HepG2 (cell line): ENCODE data around the gene SLC25A5. TPM values are rescaled to one million over a fixed set of nuclear protein-coding genes. Genes with fewer than 3 reads are reported as not detected.

Source experiments
- ATAC-seq: fragments of 200-7000 bp; cut with Tn5 transposase; 3 replicates; pipeline ENCODE4 v1.9.1; 2020; ENCODE audit warnings: mild to moderate bottlenecking, moderate library complexity
- BruUV-seq: library from RNA; stranded (reverse); fragments of 400-500 nt; replicated peaks from 2 replicates; lab custom pipeline; 2021; lab: Mats Ljungman, UMichigan
- CTCF ChIA-PET: fragments of 300-600 bp; formaldehyde crosslinking; extraction: SDS; loops from one replicate; lab custom pipeline; 2021; ENCODE audit warnings: low total read pairs, inconsistent platforms, low intra/inter-chr PET ratio; lab: Yijun Ruan, JAX
- POLR2A ChIA-PET: fragments of 350-600 bp; sonication (Branson Sonifier 250); formaldehyde crosslinking; loops from one replicate; lab custom pipeline; 2020; ENCODE audit warnings: antibody characterized with exemption, inconsistent platforms; lab: Yijun Ruan, JAX
- DNase-seq: peaks from one replicate; pipeline ENCODE4 v3.0.0-alpha.2; 2015; ENCODE audit warnings: low spot score
- FAIRE-seq: peaks from 3 replicates; lab custom pipeline; 2011; peaks lifted over from hg19 to GRCh38; lab: Jason Lieb, UNC
- H2AFZ ChIP-seq: one replicate; pipeline ENCODE4 v1.6.1; 2011; ENCODE audit warnings: low read length, inconsistent platforms
- H3K27ac ChIP-seq: fragments of 300-600 bp; 3 replicates; pipeline ENCODE4 v1.8.0; 2011; ENCODE audit warnings: mixed run types, mild to moderate bottlenecking, mixed read lengths, low read length, inconsistent platforms; ENCODE audit not compliant: insufficient read depth; ENCODE audit errors: extremely low read length
- H3K27me3 ChIP-seq, 2 experiments: fragments of 200-600 bp in 1 of 2; 2 replicates in 1 of 2; 3 replicates in 1 of 2; pipeline versions ENCODE4 v1.6.0 to v1.8.0; 2011; ENCODE audit warnings: low read length in 2 of 2, mild to moderate bottlenecking in 2 of 2, moderate library complexity in 2 of 2, inconsistent platforms in 1 of 2; ENCODE audit not compliant: insufficient read depth in 2 of 2, control insufficient read depth in 1 of 2
- H3K36me3 ChIP-seq, 2 experiments: fragments of 200-600 bp in 1 of 2; replicated peaks in 1 of 2; 2 replicates in 1 of 2; 3 replicates in 1 of 2; pipeline versions ENCODE4 v1.5.1 to v1.8.0; 2011; ENCODE audit warnings: low read length in 2 of 2, inconsistent platforms in 1 of 2; ENCODE audit not compliant: insufficient read depth in 2 of 2, control insufficient read depth in 1 of 2
- H3K4me1 ChIP-seq: 2 replicates; pipeline ENCODE4 v1.5.1; 2012; ENCODE audit warnings: low read length, inconsistent platforms; ENCODE audit not compliant: insufficient read depth
- H3K4me2 ChIP-seq: 2 replicates; pipeline ENCODE4 v1.6.0; 2011; ENCODE audit warnings: low read depth, low read length, inconsistent platforms
- H3K4me3 ChIP-seq, 3 experiments: fragments of 200-600 bp in 1 of 3; sonication (generic), shearing (Covaris generic) in 1 of 3; replicated peaks in 1 of 3; 2 replicates each; pipeline ENCODE4 v1.5.1; 2011 to 2016; ENCODE audit warnings: low read length in 3 of 3, inconsistent platforms in 2 of 3, low read depth in 2 of 3, mild to moderate bottlenecking in 2 of 3, control low read depth in 1 of 3, mixed read lengths in 1 of 3; ENCODE audit not compliant: insufficient read depth in 1 of 3
- H3K79me2 ChIP-seq: one replicate; pipeline ENCODE4 v1.6.1; 2011; ENCODE audit warnings: low read length, inconsistent platforms; ENCODE audit not compliant: insufficient read depth
- H3K9ac ChIP-seq: 2 replicates; pipeline ENCODE4 v1.6.0; 2011; ENCODE audit warnings: mild to moderate bottlenecking, low read depth, low read length, inconsistent platforms; ENCODE audit not compliant: insufficient read depth
- H3K9me3 ChIP-seq: 2 replicates; pipeline ENCODE4 v1.5.1; 2012; ENCODE audit warnings: mild to moderate bottlenecking, low read length
- H4K20me1 ChIP-seq: 2 replicates; pipeline ENCODE4 v1.6.0; 2011; ENCODE audit warnings: inconsistent platforms, mild to moderate bottlenecking, low read length, moderate library complexity; ENCODE audit not compliant: insufficient read depth
- HNF4G ChIP-seq, 2 experiments: sonication (generic) in 1 of 2; formaldehyde crosslinking in 1 of 2; IDR thresholded peaks; 2 replicates each; pipeline versions ENCODE4 v1.4.0 to v1.6.1; 2011 to 2020; ENCODE audit warnings: borderline replicate concordance in 2 of 2, low read depth in 2 of 2, mild to moderate bottlenecking in 2 of 2, low read length in 1 of 2, missing genetic modification reagents in 1 of 2, moderate library complexity in 1 of 2
- SMC3 ChIP-seq: IDR thresholded peaks from 2 replicates; pipeline ENCODE4 v1.6.1; 2011; ENCODE audit warnings: low read length, improper control_type of control experiment
- ZNF10 ChIP-seq: sonication (generic); formaldehyde crosslinking; IDR thresholded peaks from 2 replicates; pipeline ENCODE4 v1.4.0; 2020; ENCODE audit warnings: mild to moderate bottlenecking, low read depth, missing genetic modification reagents, borderline replicate concordance
- ZNF121 ChIP-seq: sonication (generic); formaldehyde crosslinking; IDR thresholded peaks from 2 replicates; pipeline ENCODE4 v1.5.0; 2020; ENCODE audit warnings: mild to moderate bottlenecking, missing genetic modification reagents
- ZNF382 ChIP-seq: sonication (generic); formaldehyde crosslinking; IDR thresholded peaks from 2 replicates; pipeline ENCODE4 v1.5.0; 2020; ENCODE audit warnings: missing genetic modification reagents, mild to moderate bottlenecking, borderline replicate concordance
- ZNF562 ChIP-seq: sonication (generic); formaldehyde crosslinking; IDR thresholded peaks from 2 replicates; pipeline ENCODE4 v1.8.0; 2022; ENCODE audit warnings: missing genetic modification reagents, borderline replicate concordance
- ZNF788 ChIP-seq: sonication (generic); formaldehyde crosslinking; IDR thresholded peaks from 2 replicates; pipeline ENCODE4 v1.5.0; 2020; ENCODE audit warnings: mild to moderate bottlenecking, missing genetic modification reagents, borderline replicate concordance
- WGBS: methylation state at CpG from one replicate; pipeline ENCODE4 v1.1.6; 2017; ENCODE audit warnings: low lambda C conversion rate; 5-methylcytosine and 5-hydroxymethylcytosine counted together
- in situ Hi-C: cut with HindIII; loops from 2 replicates; pipeline ENCODE4 v1.10.0; 2017; ENCODE audit warnings: low pct_unique_long_range_greater_than_20kb; ENCODE audit not compliant: extremely low pct_ligation_motif_present
- intact Hi-C: fragments of 100-400 bp; cut with micrococcal nuclease; formaldehyde crosslinking; loops from one replicate; pipeline ENCODE4 v1.10.0; 2022; ENCODE audit not compliant: unreplicated experiment
- polyA plus RNA-seq, 8 experiments: library from polyadenylated mRNA; depleted of rRNA in 3 of 8; stranded (reverse) in 7 of 8; unstranded in 1 of 8; fragments of >200 nt; fragmentation: Illumina TruSeq in 4 of 8; extraction: Trizol in 4 of 8; gene quantifications; 2 replicates each; pipeline versions ENCODE4 v1.2.1 to v1.2.3, GENCODE V29; 2011 to 2016; ENCODE audit warnings: low read depth in 4 of 8, missing spikeins in 1 of 8, mixed read lengths in 1 of 8; ENCODE audit not compliant: insufficient read depth in 1 of 8
- total RNA-seq, 5 experiments: library from RNA; depleted of rRNA; stranded (reverse); fragments of >200 nt; fragmentation: Illumina TruSeq; extraction: Trizol; gene quantifications; 2 replicates each; pipeline ENCODE4 v1.2.3, GENCODE V29; 2016; ENCODE audit warnings: low read depth in 1 of 5
- TF ChIP-seq, protein P1 (sequence below): sonication (generic); formaldehyde crosslinking; IDR thresholded peaks from 2 replicates; pipeline ENCODE4 v1.4.0; 2020; ENCODE audit warnings: missing genetic modification reagents, mild to moderate bottlenecking, borderline replicate concordance
- TF ChIP-seq, protein P2 (sequence below): sonication (generic); formaldehyde crosslinking; IDR thresholded peaks from 2 replicates; pipeline ENCODE4 v1.5.1; 2020; ENCODE audit warnings: mild to moderate bottlenecking, missing genetic modification reagents, moderate library complexity
- TF ChIP-seq, protein P3 (sequence below): sonication (generic); formaldehyde crosslinking; IDR thresholded peaks from 2 replicates; pipeline ENCODE4 v1.4.0; 2020; ENCODE audit warnings: low read depth, mild to moderate bottlenecking, missing genetic modification reagents

SLC25A5 gene
- total and polyA plus RNA-seq, 2 of the 13 experiments (the other 11 are each of a cell fraction or from before 2014, with no cell fraction given), result 300 to 402 TPM

DNA sequence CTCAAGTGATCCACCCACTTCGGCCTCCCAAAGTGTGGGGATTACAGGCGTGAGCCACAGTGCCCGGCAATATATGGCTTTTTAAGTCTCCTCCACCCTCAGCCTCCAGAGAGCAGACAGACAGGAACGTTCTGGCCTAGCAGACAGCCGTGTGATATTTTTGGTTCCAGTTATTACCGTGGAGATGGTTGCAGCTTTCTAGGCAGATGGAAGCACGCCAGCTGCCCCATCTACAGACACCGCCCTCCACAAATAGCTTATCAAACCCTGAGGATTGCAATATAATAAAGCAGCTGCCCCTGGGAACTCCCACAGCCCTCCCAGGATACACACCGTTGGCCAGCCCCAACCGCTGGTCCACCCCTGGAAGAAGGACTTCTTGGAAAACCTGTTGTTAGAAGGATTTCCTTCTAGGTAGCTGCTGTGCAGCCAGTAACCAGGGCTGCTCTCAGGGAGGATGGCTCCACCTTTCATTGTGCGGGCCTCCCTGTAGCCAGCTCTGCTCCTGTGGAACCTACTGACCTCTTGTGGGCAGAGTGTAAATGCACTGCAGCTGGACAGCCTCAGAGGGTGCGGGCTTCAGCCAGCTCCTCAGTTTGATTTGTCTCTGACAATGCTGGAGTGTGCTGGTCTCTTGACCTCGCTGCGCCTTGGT, 44.0 kb downstream of the SLC25A5 start (continued):
- 0 out of 2 replicates have a peak, but pooled peaks have one; percentile 11 for TF ChIP-seq ZNF121
- TF ChIP-seq, protein P1, sequence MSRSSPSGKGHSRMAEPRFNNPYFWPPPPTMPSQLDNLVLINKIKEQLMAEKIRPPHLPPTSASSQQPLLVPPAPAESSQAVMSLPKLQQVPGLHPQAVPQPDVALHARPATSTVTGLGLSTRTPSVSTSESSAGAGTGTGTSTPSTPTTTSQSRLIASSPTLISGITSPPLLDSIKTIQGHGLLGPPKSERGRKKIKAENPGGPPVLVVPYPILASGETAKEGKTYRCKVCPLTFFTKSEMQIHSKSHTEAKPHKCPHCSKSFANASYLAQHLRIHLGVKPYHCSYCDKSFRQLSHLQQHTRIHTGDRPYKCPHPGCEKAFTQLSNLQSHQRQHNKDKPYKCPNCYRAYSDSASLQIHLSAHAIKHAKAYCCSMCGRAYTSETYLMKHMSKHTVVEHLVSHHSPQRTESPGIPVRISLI (CRISPR knock-in tag), result peak; percentile 18; the same call in 1 of the 2 replicates
- TF ChIP-seq, protein P2, sequence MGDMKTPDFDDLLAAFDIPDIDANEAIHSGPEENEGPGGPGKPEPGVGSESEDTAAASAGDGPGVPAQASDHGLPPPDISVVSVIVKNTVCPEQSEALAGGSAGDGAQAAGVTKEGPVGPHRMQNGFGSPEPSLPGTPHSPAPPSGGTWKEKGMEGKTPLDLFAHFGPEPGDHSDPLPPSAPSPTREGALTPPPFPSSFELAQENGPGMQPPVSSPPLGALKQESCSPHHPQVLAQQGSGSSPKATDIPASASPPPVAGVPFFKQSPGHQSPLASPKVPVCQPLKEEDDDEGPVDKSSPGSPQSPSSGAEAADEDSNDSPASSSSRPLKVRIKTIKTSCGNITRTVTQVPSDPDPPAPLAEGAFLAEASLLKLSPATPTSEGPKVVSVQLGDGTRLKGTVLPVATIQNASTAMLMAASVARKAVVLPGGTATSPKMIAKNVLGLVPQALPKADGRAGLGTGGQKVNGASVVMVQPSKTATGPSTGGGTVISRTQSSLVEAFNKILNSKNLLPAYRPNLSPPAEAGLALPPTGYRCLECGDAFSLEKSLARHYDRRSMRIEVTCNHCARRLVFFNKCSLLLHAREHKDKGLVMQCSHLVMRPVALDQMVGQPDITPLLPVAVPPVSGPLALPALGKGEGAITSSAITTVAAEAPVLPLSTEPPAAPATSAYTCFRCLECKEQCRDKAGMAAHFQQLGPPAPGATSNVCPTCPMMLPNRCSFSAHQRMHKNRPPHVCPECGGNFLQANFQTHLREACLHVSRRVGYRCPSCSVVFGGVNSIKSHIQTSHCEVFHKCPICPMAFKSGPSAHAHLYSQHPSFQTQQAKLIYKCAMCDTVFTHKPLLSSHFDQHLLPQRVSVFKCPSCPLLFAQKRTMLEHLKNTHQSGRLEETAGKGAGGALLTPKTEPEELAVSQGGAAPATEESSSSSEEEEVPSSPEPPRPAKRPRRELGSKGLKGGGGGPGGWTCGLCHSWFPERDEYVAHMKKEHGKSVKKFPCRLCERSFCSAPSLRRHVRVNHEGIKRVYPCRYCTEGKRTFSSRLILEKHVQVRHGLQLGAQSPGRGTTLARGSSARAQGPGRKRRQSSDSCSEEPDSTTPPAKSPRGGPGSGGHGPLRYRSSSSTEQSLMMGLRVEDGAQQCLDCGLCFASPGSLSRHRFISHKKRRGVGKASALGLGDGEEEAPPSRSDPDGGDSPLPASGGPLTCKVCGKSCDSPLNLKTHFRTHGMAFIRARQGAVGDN (CRISPR knock-in tag), result peak; percentile 41

DNA sequence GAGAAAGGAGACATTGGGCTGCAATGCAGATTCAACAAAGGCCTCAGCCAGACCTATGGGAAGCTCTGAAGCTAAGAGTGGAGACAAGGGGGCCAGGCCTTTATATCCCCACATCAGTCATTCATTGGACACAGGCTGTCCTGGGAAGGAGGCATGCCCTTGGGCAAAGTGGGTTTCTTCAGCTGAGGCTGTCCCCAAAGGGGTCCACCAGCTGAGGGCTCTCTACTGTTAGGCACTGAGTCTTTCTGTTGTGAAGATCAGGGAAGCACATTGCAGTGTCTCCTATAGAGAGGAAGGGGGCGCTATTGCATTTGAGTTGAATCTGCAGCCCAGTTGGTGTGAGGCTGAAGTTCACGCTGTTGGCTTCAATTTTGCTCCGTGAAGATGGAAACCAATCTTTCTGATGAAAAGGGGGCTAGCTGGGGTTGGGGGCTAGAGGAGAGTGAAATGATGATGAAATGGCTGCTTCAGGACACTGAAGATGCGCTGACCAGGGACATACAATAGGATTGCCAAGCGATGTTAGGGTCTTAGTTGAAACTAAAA, 48.0 kb downstream of the SLC25A5 start:
- Histone ChIP-seq H4K20me1 (no peaks in the 10 kb centered on the region), H3K27me3 (no peaks in the 10 kb centered on the region), H3K27ac (no peak overlapping the region), H3K4me2 (peak overlapping the region; percentile 74), H3K36me3 (no peaks in the 10 kb centered on the region), H3K9me3 (no peaks in the 10 kb centered on the region), H3K9ac (no peak overlapping the region), H3K4me3 (no peak overlapping the region), H2AFZ (peak overlapping the region; percentile 78), H3K79me2 (no peaks in the 10 kb centered on the region), H3K4me1 (peaks cover 17% of the 10 kb centered on the region)
- DNase-seq (peak; percentile 57), ATAC-seq (peak; percentile 74), FAIRE-seq (peak; percentile 91)
- WGBS, result 26% methylated on average over 5 of the region's 5 CpGs
- ChIA-PET CTCF (interaction anchor here (0.7 to 1.5 kb wide), 3 partner anchors 27 to 214 kb away, joined by 3 to 7 read pairs (median 4); no protein-coding TSS in a partner anchor), POLR2A (interaction anchor here (1.2 kb wide), 1 partner anchor 58 kb away, joined by 4 read pairs; the partner anchor contains the start of gene UBE2A)
- intact Hi-C loops (loop anchor here (2.0 to 10.0 kb wide), 3 partner anchors 101 to 215 kb away; partner anchors contain the start of gene SEPTIN6), in situ Hi-C loops (loop anchor here (25.0 kb wide), 1 partner anchor 221 kb away; no protein-coding TSS in a partner anchor)
- BruUV-seq, result no TSS peak
- no peak for TF ChIP-seq ZNF788 (CRISPR knock-in tag)
- TF ChIP-seq SMC3, result peak; percentile 64
- no peak for TF ChIP-seq ZNF10 (CRISPR knock-in tag)
- TF ChIP-seq, protein P3, sequence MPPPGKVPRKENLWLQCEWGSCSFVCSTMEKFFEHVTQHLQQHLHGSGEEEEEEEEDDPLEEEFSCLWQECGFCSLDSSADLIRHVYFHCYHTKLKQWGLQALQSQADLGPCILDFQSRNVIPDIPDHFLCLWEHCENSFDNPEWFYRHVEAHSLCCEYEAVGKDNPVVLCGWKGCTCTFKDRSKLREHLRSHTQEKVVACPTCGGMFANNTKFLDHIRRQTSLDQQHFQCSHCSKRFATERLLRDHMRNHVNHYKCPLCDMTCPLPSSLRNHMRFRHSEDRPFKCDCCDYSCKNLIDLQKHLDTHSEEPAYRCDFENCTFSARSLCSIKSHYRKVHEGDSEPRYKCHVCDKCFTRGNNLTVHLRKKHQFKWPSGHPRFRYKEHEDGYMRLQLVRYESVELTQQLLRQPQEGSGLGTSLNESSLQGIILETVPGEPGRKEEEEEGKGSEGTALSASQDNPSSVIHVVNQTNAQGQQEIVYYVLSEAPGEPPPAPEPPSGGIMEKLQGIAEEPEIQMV (CRISPR knock-in tag), result peak; percentile 79; the same call in 1 of the 2 replicates
- no peak for TF ChIP-seq HNF4G (IDR thresholded peaks at IDR 0.05; ENCODE audit: borderline replicate concordance, low read depth, low read length)
- 0 out of 2 replicates have a peak, but pooled peaks have one; percentile 22 for TF ChIP-seq HNF4G (CRISPR knock-in tag; IDR thresholded peaks at IDR 0.05; ENCODE audit: borderline replicate concordance, low read depth)
- TF ChIP-seq ZNF562 (CRISPR knock-in tag), result no peak
- no peak for TF ChIP-seq ZNF382
